ENCODE measurements around the gene HSDL2.

GRCh38 chr9:112473986-112474385, 94.1 kb downstream of the HSDL2 start:
- no peak for TF ChIP-seq CTCF (IDR thresholded peaks at IDR 0.05)
- no peak for TF ChIP-seq POLR2A (IDR thresholded peaks at IDR 0.05)
